ENCODE measurements around the gene UFL1. TPM values are rescaled to one million over a fixed set of nuclear protein-coding genes. Genes with fewer than 3 reads are reported as not detected.

UFL1 gene
- polyA plus RNA-seq, 1 donor (not counting 4 experiments of a cell fraction or from before 2014, with no cell fraction given), result 13.1 TPM

DNA sequence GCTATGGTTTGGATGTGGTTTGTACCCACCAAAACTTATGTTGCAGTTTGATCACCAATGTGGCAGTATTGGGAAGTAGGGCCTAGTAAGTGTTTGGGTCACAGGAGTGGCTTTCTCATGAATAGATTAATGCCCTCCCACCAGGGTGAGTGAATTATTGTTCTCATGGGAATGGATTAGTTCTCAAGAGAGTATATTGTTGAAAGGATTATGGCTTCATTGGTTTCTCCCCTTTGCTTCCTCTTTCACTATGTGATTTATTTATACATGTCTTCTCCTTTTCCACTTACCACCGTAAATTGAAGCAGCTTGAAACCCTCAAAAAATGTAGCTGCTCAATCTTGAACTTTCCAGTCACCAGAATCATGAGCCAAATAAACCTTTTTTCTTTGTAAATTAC, 10.8 kb downstream of the UFL1 start:
- Histone ChIP-seq H3K4me2 (ENCODE audit: control insufficient read depth, extremely low read depth, insufficient read depth, low read depth, low read length) (no peak overlapping the region), H3K4me3 (ENCODE audit: control insufficient read depth in 2 of 3, extremely low read depth in 1 of 3, insufficient read depth in 2 of 3, low read depth in 1 of 3, low read length in 3 of 3) (no peak overlapping the region), H2AFZ (ENCODE audit: control insufficient read depth, low read length) (no peak overlapping the region), H3K9me1 (ENCODE audit: control insufficient read depth, extremely low read depth, insufficient read depth, low read length) (no peaks in the 10 kb centered on the region), H3K4me1 (ENCODE audit: control insufficient read depth, extremely low read depth, insufficient read depth, low read length) (no peaks in the 10 kb centered on the region), H3K9ac (ENCODE audit: control insufficient read depth, extremely low read depth, insufficient read depth, low read length) (no peak overlapping the region), H4K20me1 (ENCODE audit: control insufficient read depth, extremely low read depth, insufficient read depth, low read length) (no peaks in the 10 kb centered on the region), H3K36me3 (ENCODE audit: control insufficient read depth in 2 of 2, extremely low read depth in 1 of 2, insufficient read depth in 2 of 2, low read length in 2 of 2) (peaks cover 6 to 12% of the 10 kb centered on the region in 2 experiments), H3K79me2 (ENCODE audit: control insufficient read depth, insufficient read depth, low read length) (no peaks in the 10 kb centered on the region), H3K27me3 (ENCODE audit: control insufficient read depth, extremely low read depth, insufficient read depth, low read length) (no peaks in the 10 kb centered on the region), H3K9me3 (ENCODE audit: control insufficient read depth, low read depth, low read length) (no peaks in the 10 kb centered on the region), H3K27ac (ENCODE audit: control insufficient read depth, insufficient read depth, low read length) (no peak overlapping the region)
- TF ChIP-seq, protein P1, sequence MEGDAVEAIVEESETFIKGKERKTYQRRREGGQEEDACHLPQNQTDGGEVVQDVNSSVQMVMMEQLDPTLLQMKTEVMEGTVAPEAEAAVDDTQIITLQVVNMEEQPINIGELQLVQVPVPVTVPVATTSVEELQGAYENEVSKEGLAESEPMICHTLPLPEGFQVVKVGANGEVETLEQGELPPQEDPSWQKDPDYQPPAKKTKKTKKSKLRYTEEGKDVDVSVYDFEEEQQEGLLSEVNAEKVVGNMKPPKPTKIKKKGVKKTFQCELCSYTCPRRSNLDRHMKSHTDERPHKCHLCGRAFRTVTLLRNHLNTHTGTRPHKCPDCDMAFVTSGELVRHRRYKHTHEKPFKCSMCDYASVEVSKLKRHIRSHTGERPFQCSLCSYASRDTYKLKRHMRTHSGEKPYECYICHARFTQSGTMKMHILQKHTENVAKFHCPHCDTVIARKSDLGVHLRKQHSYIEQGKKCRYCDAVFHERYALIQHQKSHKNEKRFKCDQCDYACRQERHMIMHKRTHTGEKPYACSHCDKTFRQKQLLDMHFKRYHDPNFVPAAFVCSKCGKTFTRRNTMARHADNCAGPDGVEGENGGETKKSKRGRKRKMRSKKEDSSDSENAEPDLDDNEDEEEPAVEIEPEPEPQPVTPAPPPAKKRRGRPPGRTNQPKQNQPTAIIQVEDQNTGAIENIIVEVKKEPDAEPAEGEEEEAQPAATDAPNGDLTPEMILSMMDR (optimal IDR thresholded peaks at IDR 0.05 in 1 of 3, IDR thresholded peaks at IDR 0.05 in 1 of 3, conservative IDR thresholded peaks at IDR 0.05 in 1 of 3; ENCODE audit: extremely low read depth in 1 of 3, insufficient read depth in 2 of 3, low read length in 3 of 3), result no peak
- no peak for TF ChIP-seq EZH2 (IDR thresholded peaks at IDR 0.05; ENCODE audit: low read length)
- FAIRE-seq (no peak), DNase-seq (ENCODE audit: low read depth, low spot score) (no peak)
- dilution Hi-C loops (cut with MboI; ENCODE audit: extremely low pct_ligation_motif_present, low sequenced_read_pairs), result no loop called here

DNA sequence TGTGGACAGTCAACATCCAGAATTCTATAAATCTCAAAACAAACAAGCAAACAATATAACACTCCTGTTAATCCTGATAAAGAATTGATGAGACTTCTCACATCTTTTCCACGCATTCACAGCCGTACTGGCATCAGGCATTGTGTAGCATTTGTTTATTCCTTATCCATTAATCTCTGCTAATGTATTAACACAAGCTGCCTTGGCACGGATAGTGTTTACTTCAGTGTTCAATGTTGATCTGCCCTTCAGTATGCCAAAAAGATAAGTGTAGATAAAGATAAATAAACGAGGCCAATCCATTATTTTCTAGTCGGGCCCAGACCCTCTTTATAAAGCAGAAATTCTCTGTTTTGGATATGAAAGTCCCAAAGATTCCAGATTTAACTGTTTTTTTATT, 16.1 kb downstream of the UFL1 start:
- Histone ChIP-seq H3K36me3 (ENCODE audit: control insufficient read depth in 2 of 2, extremely low read depth in 1 of 2, insufficient read depth in 2 of 2, low read length in 2 of 2) (peaks cover 0 to 5% of the 10 kb centered on the region in 2 experiments), H3K27ac (ENCODE audit: control insufficient read depth, insufficient read depth, low read length) (no peak overlapping the region), H3K9me1 (ENCODE audit: control insufficient read depth, extremely low read depth, insufficient read depth, low read length) (no peaks in the 10 kb centered on the region), H3K4me1 (ENCODE audit: control insufficient read depth, extremely low read depth, insufficient read depth, low read length) (no peaks in the 10 kb centered on the region), H3K4me2 (ENCODE audit: control insufficient read depth, extremely low read depth, insufficient read depth, low read depth, low read length) (no peak overlapping the region), H2AFZ (ENCODE audit: control insufficient read depth, low read length) (no peak overlapping the region), H3K27me3 (ENCODE audit: control insufficient read depth, extremely low read depth, insufficient read depth, low read length) (no peaks in the 10 kb centered on the region), H3K9me3 (ENCODE audit: control insufficient read depth, low read depth, low read length) (no peaks in the 10 kb centered on the region), H4K20me1 (ENCODE audit: control insufficient read depth, extremely low read depth, insufficient read depth, low read length) (no peaks in the 10 kb centered on the region), H3K79me2 (ENCODE audit: control insufficient read depth, insufficient read depth, low read length) (no peaks in the 10 kb centered on the region), H3K4me3 (ENCODE audit: control insufficient read depth in 2 of 3, extremely low read depth in 1 of 3, insufficient read depth in 2 of 3, low read depth in 1 of 3, low read length in 3 of 3) (no peak overlapping the region), H3K9ac (ENCODE audit: control insufficient read depth, extremely low read depth, insufficient read depth, low read length) (no peak overlapping the region)
- TF ChIP-seq EZH2 (IDR thresholded peaks at IDR 0.05; ENCODE audit: low read length), result no peak
- TF ChIP-seq, protein P1 (optimal IDR thresholded peaks at IDR 0.05 in 1 of 3, IDR thresholded peaks at IDR 0.05 in 1 of 3, conservative IDR thresholded peaks at IDR 0.05 in 1 of 3; ENCODE audit: extremely low read depth in 1 of 3, insufficient read depth in 2 of 3, low read length in 3 of 3), result no peak
- DNase-seq (ENCODE audit: low read depth, low spot score), result no peak
- FAIRE-seq, result no peak
- dilution Hi-C loops (cut with MboI; ENCODE audit: extremely low pct_ligation_motif_present, low sequenced_read_pairs), result no loop called here
